ENCODE measurements around the gene ACY1.

The ACY1 gene

DNA sequence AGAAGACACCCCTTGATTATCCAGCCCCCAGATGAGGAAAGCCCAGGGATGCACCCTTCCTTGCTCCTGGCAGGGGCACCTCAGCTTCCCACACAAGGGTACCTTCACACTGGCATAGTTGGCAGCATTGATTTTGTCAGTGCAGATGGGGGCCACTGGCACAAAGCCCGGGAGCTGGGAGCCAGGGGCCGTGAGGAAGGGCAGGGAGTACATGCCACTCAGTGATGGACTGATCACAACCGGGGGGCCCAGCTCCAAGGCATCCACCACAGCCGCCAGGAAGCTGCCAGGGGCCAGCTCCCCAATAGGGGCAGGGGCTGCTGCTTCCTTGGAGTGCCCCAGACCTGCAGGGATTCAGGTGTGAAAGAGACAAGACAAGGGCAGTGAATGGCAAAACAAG lies 13.5 kb upstream of the ACY1 start:
- no peak for ATAC-seq (ENCODE audit: insufficient read depth, low read depth)
- Histone ChIP-seq H3K4me3 (ENCODE audit: low read depth in 1 of 2, low read length in 2 of 2) (no peak overlapping the region), H2AFZ (ENCODE audit: low read depth, low read length) (no peak overlapping the region), H3K79me2 (ENCODE audit: insufficient read depth, low read length) (peaks cover 11% of the 10 kb centered on the region), H4K20me1 (ENCODE audit: insufficient read depth, low read length) (peaks cover 3% of the 10 kb centered on the region; the same call in 1 of the 2 replicates), H3K4me1 (ENCODE audit: insufficient read depth, low read length) (peaks cover 47% of the 10 kb centered on the region), H3K27ac (ENCODE audit: low read length) (no peak overlapping the region), H3K9me3 (ENCODE audit: insufficient read depth, low read length, severe bottlenecking) (no peaks in the 10 kb centered on the region), H3K4me2 (ENCODE audit: insufficient read depth, low read length) (no peak overlapping the region), H3K9ac (ENCODE audit: low read depth, low read length) (no peak overlapping the region), H3K36me3 (ENCODE audit: insufficient read depth, low read length) (peaks cover 10% of the 10 kb centered on the region), H3K27me3 (ENCODE audit: insufficient read depth, low read length, poor library complexity) (no peaks in the 10 kb centered on the region)
- TF ChIP-seq EZH2 (IDR thresholded peaks at IDR 0.05; ENCODE audit: borderline replicate concordance, low read depth, low read length, severe bottlenecking) = no peak
- TF ChIP-seq, protein P1, sequence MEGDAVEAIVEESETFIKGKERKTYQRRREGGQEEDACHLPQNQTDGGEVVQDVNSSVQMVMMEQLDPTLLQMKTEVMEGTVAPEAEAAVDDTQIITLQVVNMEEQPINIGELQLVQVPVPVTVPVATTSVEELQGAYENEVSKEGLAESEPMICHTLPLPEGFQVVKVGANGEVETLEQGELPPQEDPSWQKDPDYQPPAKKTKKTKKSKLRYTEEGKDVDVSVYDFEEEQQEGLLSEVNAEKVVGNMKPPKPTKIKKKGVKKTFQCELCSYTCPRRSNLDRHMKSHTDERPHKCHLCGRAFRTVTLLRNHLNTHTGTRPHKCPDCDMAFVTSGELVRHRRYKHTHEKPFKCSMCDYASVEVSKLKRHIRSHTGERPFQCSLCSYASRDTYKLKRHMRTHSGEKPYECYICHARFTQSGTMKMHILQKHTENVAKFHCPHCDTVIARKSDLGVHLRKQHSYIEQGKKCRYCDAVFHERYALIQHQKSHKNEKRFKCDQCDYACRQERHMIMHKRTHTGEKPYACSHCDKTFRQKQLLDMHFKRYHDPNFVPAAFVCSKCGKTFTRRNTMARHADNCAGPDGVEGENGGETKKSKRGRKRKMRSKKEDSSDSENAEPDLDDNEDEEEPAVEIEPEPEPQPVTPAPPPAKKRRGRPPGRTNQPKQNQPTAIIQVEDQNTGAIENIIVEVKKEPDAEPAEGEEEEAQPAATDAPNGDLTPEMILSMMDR (IDR thresholded peaks at IDR 0.05; ENCODE audit: borderline replicate concordance, extremely low read depth, low read length, poor library complexity, severe bottlenecking) = no peak
- DNase-seq = no peak

DNA sequence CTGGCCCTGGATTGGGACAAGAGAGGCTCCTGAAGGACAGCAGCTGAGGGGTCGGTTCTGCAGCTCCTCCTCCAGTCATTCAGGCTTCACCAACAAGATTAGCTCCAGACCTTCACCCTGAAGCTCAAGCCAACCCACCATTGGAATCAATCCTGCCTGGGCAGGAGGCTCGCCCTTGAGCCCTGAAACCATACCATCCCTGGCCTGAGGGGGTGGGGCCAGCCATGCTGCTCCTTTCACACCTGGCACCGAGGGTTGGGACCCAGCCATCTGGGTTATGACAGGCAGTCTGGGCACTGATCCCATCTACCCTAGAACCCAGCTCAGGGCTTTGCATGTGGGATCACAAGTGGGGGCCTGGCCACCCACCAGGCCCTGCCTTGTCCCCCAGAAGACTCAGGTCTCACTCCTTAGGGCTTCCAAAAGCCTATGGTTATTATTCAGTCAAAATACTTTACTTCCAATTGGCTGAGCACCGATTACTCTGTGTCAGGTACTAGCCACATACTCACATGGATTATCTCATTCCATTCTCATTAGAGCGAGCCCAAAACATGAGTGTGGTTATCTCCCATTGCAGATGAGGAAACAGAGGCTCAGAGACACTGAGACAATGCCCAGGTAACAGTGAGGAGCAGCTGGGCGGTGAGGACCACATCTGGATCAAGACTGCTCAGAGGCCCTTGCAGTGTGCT lies 12.6 kb upstream of the ACY1 start:
- TF ChIP-seq, protein P1 (IDR thresholded peaks at IDR 0.05; ENCODE audit: borderline replicate concordance, extremely low read depth, low read length, poor library complexity, severe bottlenecking) = no peak
- no peak for TF ChIP-seq EZH2 (IDR thresholded peaks at IDR 0.05; ENCODE audit: borderline replicate concordance, low read depth, low read length, severe bottlenecking)
- Histone ChIP-seq H3K9ac (ENCODE audit: low read depth, low read length) (no peak overlapping the region), H3K79me2 (ENCODE audit: insufficient read depth, low read length) (peaks cover 11% of the 10 kb centered on the region), H3K27me3 (ENCODE audit: insufficient read depth, low read length, poor library complexity) (no peaks in the 10 kb centered on the region), H2AFZ (ENCODE audit: low read depth, low read length) (no peak overlapping the region), H3K36me3 (ENCODE audit: insufficient read depth, low read length) (peaks cover 10% of the 10 kb centered on the region), H3K4me2 (ENCODE audit: insufficient read depth, low read length) (no peak overlapping the region), H3K9me3 (ENCODE audit: insufficient read depth, low read length, severe bottlenecking) (no peaks in the 10 kb centered on the region), H4K20me1 (ENCODE audit: insufficient read depth, low read length) (peaks cover 3% of the 10 kb centered on the region; the same call in 1 of the 2 replicates), H3K4me1 (ENCODE audit: insufficient read depth, low read length) (peaks cover 53% of the 10 kb centered on the region), H3K4me3 (ENCODE audit: low read depth in 1 of 2, low read length in 2 of 2) (no peak overlapping the region), H3K27ac (ENCODE audit: low read length) (no peak overlapping the region)
- no peak for DNase-seq
- no peak for ATAC-seq (ENCODE audit: insufficient read depth, low read depth)

DNA sequence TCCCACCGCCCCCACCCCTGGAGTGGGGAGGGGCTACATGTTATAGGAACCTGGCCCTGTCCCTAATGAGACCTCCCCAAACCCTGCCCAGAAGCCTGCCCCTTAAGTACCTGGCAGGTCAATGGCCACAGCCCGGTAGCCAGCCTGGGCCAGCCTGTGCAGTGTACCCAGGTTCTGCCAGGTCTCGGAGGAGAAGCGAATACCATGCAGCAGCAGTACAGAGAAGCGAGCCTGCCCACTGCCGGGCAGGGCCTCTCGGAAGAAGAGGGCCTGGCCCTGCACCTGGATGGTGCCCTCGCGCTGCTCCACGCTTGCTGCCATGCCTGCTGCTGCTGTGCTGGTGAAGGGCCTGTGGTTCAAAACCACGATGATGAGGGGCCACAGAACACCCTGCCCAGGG lies 12.0 kb upstream of the ACY1 start:
- H3K4me1 ChIP-seq (ENCODE audit: insufficient read depth, low read length) = peaks cover 54% of the 10 kb centered on the region
- peaks cover 11% of the 10 kb centered on the region for H3K79me2 ChIP-seq (ENCODE audit: insufficient read depth, low read length)
- no peak for DNase-seq
- H3K36me3 ChIP-seq (ENCODE audit: insufficient read depth, low read length) = peaks cover 10% of the 10 kb centered on the region
- no peak overlapping the region for H3K27ac ChIP-seq (ENCODE audit: low read length)
- H4K20me1 ChIP-seq (ENCODE audit: insufficient read depth, low read length) = peaks cover 3% of the 10 kb centered on the region; the same call in 1 of the 2 replicates
- no peaks in the 10 kb centered on the region for H3K9me3 ChIP-seq (ENCODE audit: insufficient read depth, low read length, severe bottlenecking)
- no peak overlapping the region for H3K9ac ChIP-seq (ENCODE audit: low read depth, low read length)
- TF ChIP-seq, protein P1 (IDR thresholded peaks at IDR 0.05; ENCODE audit: borderline replicate concordance, extremely low read depth, low read length, poor library complexity, severe bottlenecking) = no peak
- no peak overlapping the region for H3K4me2 ChIP-seq (ENCODE audit: insufficient read depth, low read length)
- H2AFZ ChIP-seq (ENCODE audit: low read depth, low read length) = no peak overlapping the region
- no peak overlapping the region for H3K4me3 ChIP-seq (ENCODE audit: low read depth in 1 of 2, low read length in 2 of 2)
- no peak for ATAC-seq (ENCODE audit: insufficient read depth, low read depth)
- no peaks in the 10 kb centered on the region for H3K27me3 ChIP-seq (ENCODE audit: insufficient read depth, low read length, poor library complexity)

All from DND-41 (cell line).